Stimulated activated CD4-positive, alpha-beta T cell treated with anti-CD3 and anti-CD28 coated beads, Interleukin-12 subunit alpha, Interleukin-12 subunit beta, amount 100 ng/mL, for 24 hours (primary cell): ENCODE results near the gene MSI2.

ENCODE experiments used
- DNase-seq, 2 experiments: peaks; one replicate each; pipeline ENCODE4 v3.0.0-alpha.2; 2020; ENCODE audit warnings: low read depth in 2 of 2

Gene MSI2

DNA sequence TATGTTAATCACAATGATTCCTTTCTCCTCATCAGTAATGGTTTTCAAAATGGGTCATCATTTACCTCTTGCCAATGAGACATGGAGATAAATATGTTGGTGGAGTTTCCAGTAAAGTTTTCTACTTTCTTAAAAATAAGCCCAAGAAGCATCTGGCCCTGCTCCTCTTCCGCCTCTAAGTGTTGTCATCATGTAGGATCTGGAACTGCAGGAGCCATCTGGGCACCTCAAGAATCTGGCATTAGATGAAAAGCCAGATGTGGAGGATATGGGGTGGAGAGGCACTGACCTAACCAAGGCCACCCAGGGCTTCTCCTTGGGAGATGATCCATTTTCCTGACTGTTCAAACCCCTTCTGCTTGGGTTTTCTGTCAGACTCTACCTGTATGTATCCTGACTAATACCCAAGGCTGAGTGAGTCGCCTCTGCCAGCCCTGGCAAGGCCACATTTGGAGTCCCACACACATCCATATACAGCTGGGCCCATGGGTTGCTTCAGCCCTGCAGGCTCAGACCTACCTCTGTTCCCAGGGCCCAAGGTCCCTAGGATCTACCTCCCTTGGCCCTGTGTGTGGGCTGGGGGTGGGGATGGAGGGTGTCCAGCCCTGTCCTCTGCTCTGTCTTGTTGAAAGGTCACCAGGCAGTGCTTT is 464.2 kb downstream of the MSI2 start:
- no peak for DNase-seq

DNA sequence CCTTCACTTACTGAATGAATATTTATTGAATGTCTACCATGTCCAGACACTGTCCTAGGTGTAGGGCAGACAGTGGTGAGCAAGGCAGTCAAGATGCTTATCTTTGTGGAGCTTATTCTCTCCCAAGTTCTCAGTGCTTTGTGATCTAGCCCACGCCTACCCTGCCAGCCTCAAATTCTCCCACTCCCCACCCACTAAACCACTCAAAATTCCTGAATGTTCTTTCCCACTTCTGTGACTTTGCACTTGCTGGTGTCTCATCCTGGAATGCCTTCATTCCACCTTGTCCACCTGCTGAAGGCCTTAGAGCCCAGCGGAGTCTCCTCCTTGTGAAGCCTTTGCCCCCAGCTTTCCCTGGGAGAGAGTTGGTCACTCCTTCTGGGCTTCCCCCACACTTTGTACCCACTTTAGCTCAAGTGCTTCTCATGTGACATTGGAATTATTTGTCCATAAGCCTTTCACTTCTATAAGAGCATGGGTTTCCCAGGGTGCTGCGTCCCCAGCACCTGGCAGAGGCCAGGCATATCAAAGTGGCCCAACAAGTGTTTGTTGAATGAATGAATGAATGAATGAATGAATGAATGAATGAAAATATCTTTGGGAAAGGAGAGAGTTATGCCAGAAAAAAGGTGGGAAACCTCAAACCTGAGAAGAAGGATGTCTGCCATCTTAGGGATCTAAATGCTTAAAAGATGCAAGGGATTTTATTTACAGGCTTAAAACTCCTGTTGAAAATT is 465.8 kb downstream of the MSI2 start:
- DNase-seq: no peak

DNA sequence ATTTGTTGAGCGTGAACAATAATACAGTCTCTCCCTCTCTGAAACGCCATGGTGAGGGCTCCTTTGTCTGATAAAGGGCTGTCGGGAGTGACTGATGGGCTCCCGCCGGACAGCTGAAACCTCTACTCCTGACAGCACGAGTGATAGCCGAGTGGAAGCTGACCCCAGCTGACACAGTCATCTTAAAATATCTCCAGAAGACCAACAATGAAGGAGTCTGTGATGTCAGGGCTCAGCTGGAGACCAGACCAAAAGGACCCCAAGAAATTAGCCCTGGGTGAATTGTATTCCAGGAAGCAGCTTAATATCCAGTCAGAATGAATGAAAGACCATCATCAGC is 466.4 kb downstream of the MSI2 start:
- DNase-seq: no peak

DNA sequence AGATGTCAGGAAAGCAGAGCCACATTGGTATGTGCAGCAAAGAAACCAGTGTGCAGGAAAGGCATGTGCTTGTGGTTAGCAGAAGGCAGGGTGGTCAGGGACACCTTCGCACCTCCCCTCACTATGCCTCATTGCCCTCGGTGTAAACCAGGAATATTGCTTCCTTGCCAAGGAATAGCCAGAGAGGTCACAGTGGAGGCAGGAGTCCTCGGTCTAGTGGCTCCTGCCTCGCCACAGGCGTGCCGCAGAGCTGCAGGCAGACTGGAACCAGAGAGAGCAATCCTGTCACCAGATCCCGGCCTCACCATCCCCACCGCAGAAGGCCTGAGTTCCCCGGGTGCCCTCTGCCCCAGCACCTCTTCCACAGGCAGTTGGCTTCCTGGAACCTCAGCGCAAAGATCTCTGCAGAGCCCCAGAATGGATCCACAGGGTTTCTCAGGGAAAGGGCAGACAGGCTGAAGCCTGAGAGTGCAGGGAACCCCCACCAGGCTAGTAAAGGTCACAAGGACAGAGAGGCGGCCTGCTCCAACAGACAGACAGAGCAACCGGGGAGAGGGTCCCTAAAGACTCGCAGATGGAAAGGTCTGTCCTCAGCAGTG is 467.2 kb downstream of the MSI2 start:
- no peak for DNase-seq

- no peak for DNase-seq
These were observed 467.9 kb downstream of the MSI2 start for GRCh38 chr17:57724026-57724728.

- no peak for DNase-seq
These were observed 468.4 kb downstream of the MSI2 start for GRCh38 chr17:57724729-57725125.

- no peak for DNase-seq
These were observed 470.0 kb downstream of the MSI2 start for GRCh38 chr17:57726213-57726790.

GRCh38 chr17:57726838-57727237 is 470.5 kb downstream of the MSI2 start:
- DNase-seq: no peak

- no peak for DNase-seq
These were observed 471.4 kb downstream of the MSI2 start for GRCh38 chr17:57727630-57728175.

DNA sequence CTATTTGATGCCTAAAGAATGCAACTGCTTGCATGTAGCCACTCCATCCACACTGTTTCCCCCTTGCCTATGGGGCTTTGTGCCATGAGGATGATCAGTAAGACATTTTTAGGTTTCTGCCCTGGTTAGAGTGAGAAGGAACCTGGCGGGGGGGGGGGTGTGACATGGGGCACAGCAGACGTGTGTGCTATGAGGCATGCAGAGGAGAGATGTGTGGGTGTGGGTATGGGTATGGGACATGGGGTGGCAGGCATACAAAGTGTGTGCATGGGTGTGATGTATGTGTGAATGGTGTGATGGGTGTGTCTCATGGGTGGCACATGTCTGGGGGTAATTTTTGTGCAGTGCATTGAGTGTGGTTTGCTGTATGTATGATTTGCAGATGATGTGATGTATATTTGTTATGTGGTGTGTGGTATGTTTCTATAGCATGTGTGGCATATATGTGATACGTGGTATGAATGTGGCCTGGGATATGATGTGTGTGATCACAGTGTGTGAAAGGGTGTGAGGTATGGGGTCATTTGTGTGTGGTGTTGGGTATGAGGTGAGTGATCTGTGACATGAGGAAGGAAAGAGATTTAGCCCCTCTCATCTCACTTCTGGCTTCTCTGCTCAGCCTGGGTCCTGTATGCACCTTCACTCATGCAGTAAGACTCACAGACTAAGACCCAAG is 473.8 kb downstream of the MSI2 start:
- no peak for DNase-seq

DNA sequence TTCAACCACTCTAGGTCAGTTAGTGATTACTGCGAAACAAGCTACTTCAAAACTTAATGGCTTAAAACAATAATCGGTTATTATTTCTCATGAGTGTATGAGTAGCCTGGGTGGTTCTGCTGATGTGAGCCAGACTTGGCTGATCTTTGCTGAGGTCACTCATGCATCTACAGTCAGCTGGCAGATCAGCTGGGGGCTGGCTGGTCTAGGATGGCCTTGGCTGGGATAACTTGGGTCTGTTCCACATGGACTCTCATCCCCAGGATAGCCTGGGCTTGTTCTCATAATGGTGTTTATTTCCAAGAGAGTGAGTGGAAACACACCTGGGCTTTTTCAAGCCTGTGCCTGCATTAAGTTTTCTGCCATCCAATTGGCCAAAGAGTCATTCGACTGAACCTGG is 475.7 kb downstream of the MSI2 start:
- DNase-seq: no peak

- DNase-seq: no peak
These were observed 476.8 kb downstream of the MSI2 start for GRCh38 chr17:57733085-57733484.
